H9 (cell line): ENCODE measurements around the gene LINC00632. TPM values are rescaled to one million over a fixed set of nuclear protein-coding genes. Genes with fewer than 3 reads are reported as not detected.

ENCODE experiments used
- DNase-seq: peaks from one replicate; pipeline ENCODE4 v3.0.0-alpha.2; 2017
- H2AFZ ChIP-seq: one replicate; pipeline ENCODE4 v1.6.1; 2013; ENCODE audit warnings: mild to moderate bottlenecking, low read length, control low read depth, moderate library complexity
- H2AK5ac ChIP-seq: 2 replicates; pipeline ENCODE4 v1.6.1; 2013; ENCODE audit warnings: low read length, control low read depth, mixed read lengths; ENCODE audit not compliant: insufficient read length
- H2BK120ac ChIP-seq: one replicate; pipeline ENCODE4 v1.6.1; 2013; ENCODE audit warnings: low read depth, mild to moderate bottlenecking, low read length, control low read depth, inconsistent platforms; ENCODE audit not compliant: poor library complexity, severe bottlenecking
- H2BK12ac ChIP-seq: 2 replicates; pipeline ENCODE4 v1.6.1; 2013; ENCODE audit warnings: low read length, control low read depth, mixed read lengths, low read depth; ENCODE audit not compliant: insufficient read length
- H2BK15ac ChIP-seq: 2 replicates; pipeline ENCODE4 v1.6.1; 2013; ENCODE audit warnings: low read depth, low read length, control low read depth
- H2BK20ac ChIP-seq: one replicate; pipeline ENCODE4 v1.6.1; 2013; ENCODE audit warnings: low read depth, mild to moderate bottlenecking, low read length, control low read depth, inconsistent platforms; ENCODE audit not compliant: poor library complexity, severe bottlenecking
- H2BK5ac ChIP-seq: 2 replicates; pipeline ENCODE4 v1.6.1; 2013; ENCODE audit warnings: low read length, control low read depth, mixed read lengths; ENCODE audit not compliant: insufficient read length
- H3K14ac ChIP-seq: 2 replicates; pipeline ENCODE4 v1.6.1; 2013; ENCODE audit warnings: low read length, control low read depth; ENCODE audit not compliant: insufficient read depth
- H3K18ac ChIP-seq: 2 replicates; pipeline ENCODE4 v1.6.1; 2013; ENCODE audit warnings: low read depth, mild to moderate bottlenecking, mixed read lengths, low read length, control low read depth; ENCODE audit not compliant: insufficient read length
- H3K23ac ChIP-seq: 2 replicates; pipeline ENCODE4 v1.6.1; 2013; ENCODE audit warnings: low read length, control low read depth, mixed read lengths, low read depth; ENCODE audit not compliant: insufficient read length
- H3K23me2 ChIP-seq: 2 replicates; pipeline ENCODE4 v1.6.1; 2013; ENCODE audit warnings: low read depth, mild to moderate bottlenecking, mixed read lengths, low read length, control low read depth; ENCODE audit not compliant: insufficient read length, poor library complexity, severe bottlenecking
- H3K27ac ChIP-seq: 2 replicates; pipeline ENCODE4 v1.5.1; 2013; ENCODE audit warnings: low read length, control low read depth, mixed read lengths, low read depth; ENCODE audit not compliant: insufficient read length
- H3K27me3 ChIP-seq: 2 replicates; pipeline ENCODE4 v1.6.1; 2013; ENCODE audit warnings: low read length, control low read depth, inconsistent platforms; ENCODE audit not compliant: insufficient read depth
- H3K4ac ChIP-seq: 2 replicates; pipeline ENCODE4 v1.6.1; 2013; ENCODE audit warnings: low read depth, mild to moderate bottlenecking, control low read depth, inconsistent platforms, low read length, moderate library complexity
- H3K4me1 ChIP-seq: 2 replicates; pipeline ENCODE4 v1.6.1; 2013; ENCODE audit warnings: low read length, control low read depth, inconsistent platforms; ENCODE audit not compliant: insufficient read depth
- H3K4me2 ChIP-seq: 2 replicates; pipeline ENCODE4 v1.6.1; 2013; ENCODE audit warnings: low read length, control low read depth, mixed read lengths; ENCODE audit not compliant: insufficient read length, insufficient read depth
- H3K56ac ChIP-seq: 2 replicates; pipeline ENCODE4 v1.6.1; 2013; ENCODE audit warnings: low read depth, mild to moderate bottlenecking, mixed read lengths, low read length, control low read depth; ENCODE audit not compliant: insufficient read length
- H3K79me1 ChIP-seq: 2 replicates; pipeline ENCODE4 v1.6.1; 2013; ENCODE audit warnings: low read depth, mild to moderate bottlenecking, moderate library complexity, low read length, control low read depth, inconsistent platforms; ENCODE audit not compliant: insufficient read depth, poor library complexity, severe bottlenecking
- H3K79me2 ChIP-seq: 2 replicates; pipeline ENCODE4 v1.6.1; 2013; ENCODE audit warnings: low read length, control low read depth, inconsistent platforms; ENCODE audit not compliant: insufficient read depth
- H3K9ac ChIP-seq: 2 replicates; pipeline ENCODE4 v1.6.1; 2013; ENCODE audit warnings: low read length, control low read depth, mixed read lengths; ENCODE audit not compliant: insufficient read length; ENCODE audit errors: extremely low read depth
- H3K9me3 ChIP-seq: one replicate; pipeline ENCODE4 v1.6.1; 2013; ENCODE audit warnings: low read depth, low read length, inconsistent platforms; ENCODE audit not compliant: control insufficient read depth
- H3T11ph ChIP-seq: one replicate; pipeline ENCODE4 v1.6.1; 2013; ENCODE audit warnings: mild to moderate bottlenecking, low read length, control low read depth, inconsistent platforms
- H4K20me1 ChIP-seq: one replicate; pipeline ENCODE4 v1.6.1; 2013; ENCODE audit not compliant: control insufficient read depth, insufficient read length, insufficient read depth
- H4K5ac ChIP-seq: 2 replicates; pipeline ENCODE4 v1.6.1; 2013; ENCODE audit warnings: low read depth, mild to moderate bottlenecking, mixed read lengths, low read length, control low read depth; ENCODE audit not compliant: insufficient read length
- H4K8ac ChIP-seq: replicated peaks from 2 replicates; pipeline ENCODE4 v1.6.1; 2013; ENCODE audit warnings: low read length, control low read depth, mixed read lengths, low read depth; ENCODE audit not compliant: insufficient read length
- H4K91ac ChIP-seq: 2 replicates; pipeline ENCODE4 v1.6.1; 2013; ENCODE audit warnings: low read depth, mild to moderate bottlenecking, moderate library complexity, mixed read lengths, low read length, control low read depth; ENCODE audit not compliant: insufficient read length
- H3K27ac Mint-ChIP-seq, 3 experiments: 2 replicates in 2 of 3; 3 replicates in 1 of 3; pipeline ENCODE4 v1.8.0; 2020 to 2021; ENCODE audit warnings: mixed read lengths in 3 of 3, mild to moderate bottlenecking in 1 of 3, moderate library complexity in 1 of 3
- H3K27me3 Mint-ChIP-seq: 2 replicates; pipeline ENCODE4 v1.8.0; 2021; ENCODE audit warnings: low read depth, mild to moderate bottlenecking, moderate library complexity, mixed read lengths
- H3K36me3 Mint-ChIP-seq, 3 experiments: 2 replicates in 2 of 3; 3 replicates in 1 of 3; pipeline ENCODE4 v1.8.0; 2020 to 2021; ENCODE audit warnings: low read depth in 3 of 3, mixed read lengths in 3 of 3; ENCODE audit not compliant: insufficient read depth in 1 of 3
- H3K4me1 Mint-ChIP-seq, 2 experiments: 2 replicates each; pipeline ENCODE4 v1.8.0; 2020; ENCODE audit warnings: mixed read lengths in 2 of 2
- H3K4me3 Mint-ChIP-seq, 2 experiments: 2 replicates in 1 of 2; 3 replicates in 1 of 2; pipeline ENCODE4 v1.8.0; 2020 to 2021; ENCODE audit warnings: mild to moderate bottlenecking in 2 of 2, mixed read lengths in 2 of 2, moderate library complexity in 1 of 2
- H3K9me3 Mint-ChIP-seq, 2 experiments: 2 replicates in 1 of 2; 3 replicates in 1 of 2; pipeline ENCODE4 v1.8.0; 2020; ENCODE audit warnings: mild to moderate bottlenecking in 2 of 2, mixed read lengths in 2 of 2, moderate library complexity in 1 of 2
- CTCF ChIP-seq: fragments of 200-600 bp; sonication (generic); conservative IDR thresholded peaks from 3 replicates; pipeline ENCODE4 v1.8.0; 2021; ENCODE audit warnings: antibody characterized with exemption, mild to moderate bottlenecking
- WGBS: extraction: QIAGEN DNeasy Blood & Tissue Kit; methylation state at CpG from one replicate; pipeline ENCODE4 v1.1.7; 2013; ENCODE audit warnings: missing lambda C conversion rate, low lambda C conversion rate, mixed read lengths; ENCODE audit not compliant: insufficient read length; ENCODE audit errors: extremely low coverage; 5-methylcytosine and 5-hydroxymethylcytosine counted together
- total RNA-seq: library from RNA; stranded (reverse); gene quantifications from 2 replicates; pipeline ENCODE4 v1.2.1, GENCODE V29; 2021

The LINC00632 gene
- total RNA-seq, 1 experiment from 2014 or later, result 46.3 TPM

- peak overlapping the region; percentile 5 for H3K18ac ChIP-seq
- H3K4ac ChIP-seq, result no peak overlapping the region
- H3K14ac ChIP-seq, result no peak overlapping the region
- H3K79me1 ChIP-seq, result no peaks in the 10 kb centered on the region
- H2AK5ac ChIP-seq, result no peak overlapping the region
- H3K4me2 ChIP-seq, result no peak overlapping the region
- 57% methylated on average over 1 of the region's 4 CpGs for WGBS
- peak overlapping the region; percentile 7 for H4K5ac ChIP-seq
- Mint-ChIP-seq H3K36me3 (peaks cover 0 to 7% (median 0%) of the 10 kb centered on the region in 3 experiments; a peak in 2 of 7 replicates), H3K27ac (no peak overlapping the region), H3K9me3 (peaks cover 0 to 6% of the 10 kb centered on the region in 2 experiments; a peak in 2 of 5 replicates), H3K27me3 (no peaks in the 10 kb centered on the region), H3K4me3 (no peak overlapping the region), H3K4me1 (no peaks in the 10 kb centered on the region)
- H3K9me3 ChIP-seq, result peaks cover 34% of the 10 kb centered on the region
- no peak overlapping the region for H2AFZ ChIP-seq
- H2BK15ac ChIP-seq, result no peak overlapping the region
- H3K27ac ChIP-seq, result peak overlapping the region; percentile 0
- DNase-seq, result no peak
- no peaks in the 10 kb centered on the region for H3K27me3 ChIP-seq
- H4K20me1 ChIP-seq, result no peaks in the 10 kb centered on the region
- no peak overlapping the region for H3T11ph ChIP-seq
- TF ChIP-seq CTCF, result no peak
- no peaks in the 10 kb centered on the region for H3K23me2 ChIP-seq
- no peak overlapping the region for H2BK12ac ChIP-seq
- no peak overlapping the region for H3K23ac ChIP-seq
- H2BK20ac ChIP-seq, result no peak overlapping the region
- no peak overlapping the region for H3K9ac ChIP-seq
- H3K56ac ChIP-seq, result no peak overlapping the region
- no peak overlapping the region for H4K91ac ChIP-seq
- no peaks in the 10 kb centered on the region for H3K4me1 ChIP-seq
- H2BK5ac ChIP-seq, result no peak overlapping the region
- no peak overlapping the region for H2BK120ac ChIP-seq
- no peaks in the 10 kb centered on the region for H3K79me2 ChIP-seq
- H4K8ac ChIP-seq, result peak overlapping the region; percentile 3
Measured at GRCh38 chrX:140723121-140723715, 13.7 kb downstream of the LINC00632 start.
